OCI-LY1 (cell line): ENCODE results near the gene IFNLR1.

Experiments used
- EZH2 ChIP-seq: fragments of 200-600 bp; sonication (generic), shearing (Covaris generic); IDR thresholded peaks from 2 replicates; pipeline ENCODE4 v1.8.0; 2017; ENCODE audit warnings: borderline replicate concordance, mixed run types, mild to moderate bottlenecking, antibody characterized with exemption, low read length, moderate library complexity, mixed read lengths
- TF ChIP-seq, protein P1 (sequence below): fragments of 200-600 bp; sonication (generic), shearing (Covaris generic); IDR thresholded peaks from 2 replicates; pipeline ENCODE4 v1.5.1; 2017; ENCODE audit warnings: mild to moderate bottlenecking, antibody characterized with exemption, low read length, moderate library complexity, mixed read lengths

DNA sequence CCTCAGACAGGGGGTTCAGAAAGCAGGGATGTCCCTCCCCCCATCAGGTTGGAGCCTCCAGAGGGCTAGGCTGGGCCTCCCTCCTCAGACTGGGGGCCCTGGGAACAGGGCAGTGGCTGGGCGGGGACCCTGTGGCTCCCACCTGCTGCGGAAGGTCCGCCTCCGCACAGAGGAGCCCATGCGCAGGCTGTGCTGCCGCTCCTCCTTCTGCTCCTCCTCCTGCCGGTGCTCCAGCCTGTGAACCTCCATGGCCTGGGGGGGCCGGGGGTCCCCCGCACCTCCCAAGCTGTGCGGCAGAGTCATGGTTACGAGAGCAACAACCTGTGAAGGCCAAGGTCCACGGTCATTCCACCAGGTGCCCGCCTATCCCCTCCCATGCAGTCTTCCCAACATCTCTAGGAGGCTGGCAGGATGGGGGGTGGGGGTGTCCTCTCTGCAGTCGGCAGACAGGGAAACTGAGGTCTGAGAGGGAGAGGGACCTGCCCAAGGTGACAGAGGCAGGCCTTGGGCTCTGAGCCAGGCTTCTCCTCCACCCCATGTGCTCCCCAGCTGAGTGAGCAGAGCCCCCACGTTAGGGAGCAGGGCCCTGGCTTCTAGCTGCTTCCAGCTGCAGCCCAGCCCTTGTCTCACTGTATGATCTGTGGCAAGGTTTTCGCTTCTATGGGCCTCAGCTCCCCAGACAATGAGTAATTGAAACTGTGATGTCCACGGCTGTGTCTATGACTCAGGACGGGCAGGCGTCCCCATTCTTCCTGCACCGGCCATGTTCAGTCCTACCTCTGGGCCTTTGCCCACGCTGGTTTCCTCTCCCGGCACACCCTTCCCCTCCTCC lies 78.5 kb downstream of the IFNLR1 start:
- TF ChIP-seq, protein P1, sequence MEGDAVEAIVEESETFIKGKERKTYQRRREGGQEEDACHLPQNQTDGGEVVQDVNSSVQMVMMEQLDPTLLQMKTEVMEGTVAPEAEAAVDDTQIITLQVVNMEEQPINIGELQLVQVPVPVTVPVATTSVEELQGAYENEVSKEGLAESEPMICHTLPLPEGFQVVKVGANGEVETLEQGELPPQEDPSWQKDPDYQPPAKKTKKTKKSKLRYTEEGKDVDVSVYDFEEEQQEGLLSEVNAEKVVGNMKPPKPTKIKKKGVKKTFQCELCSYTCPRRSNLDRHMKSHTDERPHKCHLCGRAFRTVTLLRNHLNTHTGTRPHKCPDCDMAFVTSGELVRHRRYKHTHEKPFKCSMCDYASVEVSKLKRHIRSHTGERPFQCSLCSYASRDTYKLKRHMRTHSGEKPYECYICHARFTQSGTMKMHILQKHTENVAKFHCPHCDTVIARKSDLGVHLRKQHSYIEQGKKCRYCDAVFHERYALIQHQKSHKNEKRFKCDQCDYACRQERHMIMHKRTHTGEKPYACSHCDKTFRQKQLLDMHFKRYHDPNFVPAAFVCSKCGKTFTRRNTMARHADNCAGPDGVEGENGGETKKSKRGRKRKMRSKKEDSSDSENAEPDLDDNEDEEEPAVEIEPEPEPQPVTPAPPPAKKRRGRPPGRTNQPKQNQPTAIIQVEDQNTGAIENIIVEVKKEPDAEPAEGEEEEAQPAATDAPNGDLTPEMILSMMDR: no peak
- no peak for TF ChIP-seq EZH2
